ENCODE data around the gene TRMT2B.

TRMT2B gene

GRCh38 chrX:100979881-100980607, 71.9 kb downstream of the TRMT2B start:
- TF ChIP-seq CTCF (IDR thresholded peaks at IDR 0.05; ENCODE audit: low read depth, low read length, missing control alignments): no peak
- no peak for DNase-seq (ENCODE audit: extremely low read depth, low read depth)
- H3K4me3 ChIP-seq (replicated peaks; ENCODE audit: low read depth, low read length): no peak overlapping the region

- no peak overlapping the region for H3K4me3 ChIP-seq (replicated peaks; ENCODE audit: low read depth, low read length)
- DNase-seq (ENCODE audit: extremely low read depth, low read depth): no peak
- TF ChIP-seq CTCF (IDR thresholded peaks at IDR 0.05; ENCODE audit: low read depth, low read length, missing control alignments): no peak
Observed at GRCh38 chrX:100976211-100976610, 75.7 kb downstream of the TRMT2B start.

GRCh38 chrX:100975212-100975611, 76.7 kb downstream of the TRMT2B start:
- no peak overlapping the region for H3K4me3 ChIP-seq (replicated peaks; ENCODE audit: low read depth, low read length)
- DNase-seq (ENCODE audit: extremely low read depth, low read depth): no peak
- no peak for TF ChIP-seq CTCF (IDR thresholded peaks at IDR 0.05; ENCODE audit: low read depth, low read length, missing control alignments)

- no peak for DNase-seq (ENCODE audit: extremely low read depth, low read depth)
- H3K4me3 ChIP-seq (replicated peaks; ENCODE audit: low read depth, low read length): no peak overlapping the region
- no peak for TF ChIP-seq CTCF (IDR thresholded peaks at IDR 0.05; ENCODE audit: low read depth, low read length, missing control alignments)
Observed at GRCh38 chrX:100973411-100973810, 78.5 kb downstream of the TRMT2B start.

- H3K4me3 ChIP-seq (replicated peaks; ENCODE audit: low read depth, low read length): no peak overlapping the region
- no peak for TF ChIP-seq CTCF (IDR thresholded peaks at IDR 0.05; ENCODE audit: low read depth, low read length, missing control alignments)
- DNase-seq (ENCODE audit: extremely low read depth, low read depth): no peak
Observed at GRCh38 chrX:100969936-100970335, 82.0 kb downstream of the TRMT2B start.

GRCh38 chrX:100969408-100969807, 82.5 kb downstream of the TRMT2B start, which contains the start of gene ARL13A:
TSS of gene ARL13A (plus strand) at chrX:100969708. CDS start at chrX:100973690, 3,982 bp downstream.
- no peak for DNase-seq (ENCODE audit: extremely low read depth, low read depth)
- no peak for TF ChIP-seq CTCF (IDR thresholded peaks at IDR 0.05; ENCODE audit: low read depth, low read length, missing control alignments)
- H3K4me3 ChIP-seq (replicated peaks; ENCODE audit: low read depth, low read length): no peak within 1 kb of the TSS

GRCh38 chrX:100964362-100964761, 87.5 kb downstream of the TRMT2B start:
- DNase-seq (ENCODE audit: extremely low read depth, low read depth): no peak
- H3K4me3 ChIP-seq (replicated peaks; ENCODE audit: low read depth, low read length): no peak overlapping the region
- TF ChIP-seq CTCF (IDR thresholded peaks at IDR 0.05; ENCODE audit: low read depth, low read length, missing control alignments): no peak

All from HFF-Myc (cell line).